ENCODE data around the gene CAPN8.

CAPN8 gene

DNA sequence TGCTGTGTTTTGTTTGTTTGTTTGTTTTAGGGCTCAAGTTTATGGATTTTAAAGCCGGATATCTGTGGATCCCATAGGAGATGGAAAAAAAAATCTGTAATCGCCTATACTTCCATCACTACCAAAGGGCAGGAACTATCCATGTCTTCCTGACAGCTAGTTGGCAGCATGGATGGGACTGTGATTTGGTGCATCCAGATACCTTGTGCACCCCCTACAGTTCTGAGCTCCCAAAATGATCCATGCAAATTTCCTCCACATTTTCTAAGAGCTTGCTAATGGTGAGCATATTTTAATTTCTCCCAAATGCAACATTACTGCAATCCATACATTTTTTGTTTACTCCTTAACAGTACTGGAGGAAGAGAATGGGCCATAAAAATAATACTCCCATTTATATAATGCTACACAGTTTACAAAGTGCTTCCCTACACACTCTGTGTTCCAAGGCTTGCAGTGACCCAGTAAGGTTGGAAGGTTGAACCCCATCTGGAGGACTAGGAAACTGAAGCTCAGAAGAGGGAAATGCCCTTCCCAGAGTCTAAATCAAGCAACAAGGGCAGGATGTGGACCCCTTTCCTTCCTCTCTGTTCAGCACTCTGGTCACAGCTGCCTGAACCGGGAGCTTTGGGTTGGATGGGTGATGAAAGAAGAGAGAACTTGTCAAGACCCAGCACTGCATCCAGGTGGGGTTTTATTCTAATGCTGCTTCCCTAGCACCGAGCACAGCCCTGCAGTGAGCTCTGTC, 48.0 kb downstream of the CAPN8 start:
- no peak for DNase-seq (ENCODE audit: low read depth)

DNA sequence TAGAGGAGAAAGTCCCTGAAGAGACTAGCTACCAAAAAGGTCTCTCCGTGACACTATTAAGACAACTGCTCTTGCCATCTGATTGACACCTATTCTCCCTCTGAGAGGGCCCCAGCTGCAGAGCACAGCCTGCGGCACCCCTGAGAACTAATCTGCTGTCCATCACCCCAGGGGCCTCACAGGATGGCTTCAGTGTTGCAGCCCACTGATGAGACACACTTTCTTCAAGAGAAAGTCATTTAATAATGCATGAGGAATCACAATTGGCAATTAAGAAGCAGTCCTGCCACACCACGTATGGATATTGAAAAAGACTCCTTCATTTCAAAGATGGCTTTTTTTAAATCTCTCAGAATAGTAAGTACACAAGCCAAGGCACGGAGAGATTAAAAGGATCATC, 48.9 kb downstream of the CAPN8 start:
- DNase-seq (ENCODE audit: low read depth), result no peak

DNA sequence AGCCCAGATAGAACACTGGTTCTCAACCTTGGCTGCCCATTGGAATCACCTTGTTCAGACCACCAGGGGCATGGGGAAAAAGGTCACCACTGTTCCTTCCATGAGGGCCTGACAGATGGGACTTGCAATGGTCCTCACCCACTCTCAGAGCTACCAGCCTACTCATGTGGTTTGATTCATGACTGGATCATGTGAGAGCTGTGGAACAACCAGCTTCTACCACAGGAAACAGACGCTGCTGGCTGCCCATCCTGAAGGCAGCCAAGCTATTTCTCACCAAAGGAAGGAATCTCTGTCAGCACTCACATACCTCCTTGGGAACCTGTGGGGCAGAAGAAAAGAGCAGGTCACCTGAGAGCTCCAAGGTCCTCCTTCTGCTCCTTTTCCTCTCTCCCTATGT, 53.6 kb downstream of the CAPN8 start:
- DNase-seq (ENCODE audit: low read depth), result no peak

DNA sequence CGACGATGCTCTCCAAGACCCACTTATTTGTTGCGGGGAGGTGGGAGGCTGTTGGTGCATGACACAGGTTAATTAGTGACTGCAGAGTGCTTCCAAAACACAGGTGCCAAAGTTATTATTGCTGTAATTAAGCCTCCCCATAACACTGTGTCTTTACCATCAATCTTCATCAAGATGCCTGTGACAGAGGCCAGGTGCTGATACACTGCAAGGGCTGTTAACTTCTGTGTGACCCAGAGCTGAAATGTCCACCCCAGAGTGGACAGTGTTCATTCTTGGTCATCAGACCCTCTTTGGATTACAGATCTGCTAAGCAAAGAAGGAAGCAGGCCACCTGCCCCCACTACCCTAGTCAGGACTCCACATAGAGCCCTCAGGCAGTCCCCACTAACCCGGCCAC, 55.5 kb downstream of the CAPN8 start:
- no peak for DNase-seq (ENCODE audit: low read depth)

DNA sequence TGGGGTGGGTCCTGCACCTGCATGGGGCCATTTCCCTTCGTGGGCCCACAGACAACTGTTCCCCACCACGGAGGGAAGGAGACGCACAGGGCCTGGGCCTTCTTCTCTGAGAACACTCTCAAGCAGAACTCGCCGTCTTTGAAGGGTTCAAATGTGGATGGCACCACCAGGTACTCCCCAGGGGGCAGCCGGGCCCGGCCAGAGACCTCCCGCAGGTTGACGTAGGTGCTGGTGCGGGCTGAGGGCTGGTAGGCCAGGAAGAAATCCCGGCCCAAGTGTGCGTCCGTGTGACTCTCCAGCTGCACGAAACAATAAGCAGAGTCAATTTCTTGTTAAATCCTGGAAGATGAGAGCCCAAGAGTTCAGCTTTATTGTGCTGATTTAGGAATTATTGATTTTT, 56.4 kb downstream of the CAPN8 start:
- no peak for DNase-seq (ENCODE audit: low read depth)

DNA sequence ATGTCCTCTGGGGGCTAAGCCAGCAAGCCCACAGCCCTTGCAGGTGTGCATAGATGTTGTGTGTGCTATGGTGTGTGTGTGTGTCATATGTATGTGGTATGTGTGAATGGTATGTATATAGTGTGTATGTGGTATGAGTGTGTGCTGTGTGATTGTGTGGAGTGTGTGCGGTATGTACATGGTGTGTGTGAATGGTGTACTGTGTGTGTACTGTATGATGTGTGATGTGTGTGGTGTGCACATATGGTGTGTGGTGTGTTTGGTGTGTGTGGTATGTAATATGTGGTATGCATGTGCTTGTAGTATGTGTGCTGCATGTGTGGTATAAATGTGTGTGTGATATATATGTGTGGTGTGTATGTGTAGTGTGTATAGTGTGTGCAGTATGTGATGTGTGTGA, 107.0 kb downstream of the CAPN8 start:
- no peak for DNase-seq (ENCODE audit: low read depth)

DNA sequence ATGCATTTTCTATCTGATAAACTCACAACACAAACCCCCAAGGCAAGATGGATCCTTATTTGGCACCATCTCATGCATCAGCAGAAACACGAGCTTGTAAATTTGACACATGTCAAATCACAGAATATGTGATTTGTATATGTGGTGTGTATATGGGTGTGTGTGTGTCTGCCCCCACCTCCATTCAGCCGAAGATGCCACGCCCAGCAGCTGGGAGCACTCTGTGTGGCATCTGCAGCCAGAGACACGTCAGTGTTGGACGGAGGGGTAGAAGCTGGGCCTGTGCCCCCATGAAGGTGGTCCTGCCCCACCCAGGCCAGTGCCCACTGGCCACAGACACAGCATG, 108.4 kb downstream of the CAPN8 start:
- DNase-seq (ENCODE audit: low read depth), result no peak

DNA sequence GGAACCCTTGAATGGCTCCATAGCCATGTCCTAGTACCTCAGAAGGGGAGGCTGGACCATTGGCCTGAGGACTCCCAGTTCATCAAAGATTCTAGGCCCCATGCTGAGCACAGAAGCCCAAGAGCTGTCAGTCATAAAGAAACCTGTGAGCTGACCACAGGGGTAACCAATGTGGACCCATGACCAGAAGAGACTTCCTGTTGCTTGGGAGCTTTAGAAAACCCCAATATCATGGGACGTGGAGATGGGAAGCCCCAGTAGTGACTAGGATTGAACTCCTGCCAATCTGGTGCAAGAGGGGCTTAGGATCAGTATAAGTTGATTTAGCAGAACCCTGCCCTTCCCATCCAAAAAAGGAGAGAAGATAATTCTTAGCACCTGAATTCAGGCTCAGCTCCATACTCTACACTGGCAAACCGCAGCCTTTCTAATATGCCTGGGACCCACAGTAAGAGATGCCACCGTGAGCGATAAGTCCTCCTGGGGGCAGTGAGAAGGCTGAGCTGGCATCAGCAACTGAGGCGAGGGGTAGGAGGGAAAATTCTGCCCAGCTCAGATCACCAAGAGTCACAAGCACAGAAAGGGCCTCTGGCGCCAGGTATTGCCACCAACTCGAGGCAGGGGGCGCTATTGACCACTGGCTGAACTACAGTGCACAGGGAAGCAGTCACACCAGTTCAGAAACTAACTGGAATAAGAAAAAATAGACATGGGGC, 108.9 kb downstream of the CAPN8 start:
- DNase-seq (ENCODE audit: low read depth), result no peak

DNA sequence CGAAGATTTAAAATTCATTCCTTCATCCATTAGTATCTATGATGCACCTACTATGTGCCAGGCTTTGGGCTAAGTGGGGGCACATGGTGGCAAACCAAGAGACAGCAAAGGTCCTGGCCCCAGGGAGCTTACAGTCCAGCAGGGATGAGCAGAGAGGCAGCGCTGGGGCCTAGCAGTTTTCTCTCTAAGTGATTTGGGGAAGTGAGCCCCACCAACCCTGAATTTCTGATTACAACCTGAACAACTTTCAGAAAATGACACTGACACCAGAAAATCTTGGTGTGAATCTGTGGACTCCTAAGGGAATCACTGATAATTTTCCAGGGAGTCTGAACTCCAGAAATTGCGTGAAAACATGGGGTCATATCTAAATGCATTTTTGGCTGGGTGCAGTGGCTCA, 111.5 kb downstream of the CAPN8 start:
- no peak for DNase-seq (ENCODE audit: low read depth)

DNA sequence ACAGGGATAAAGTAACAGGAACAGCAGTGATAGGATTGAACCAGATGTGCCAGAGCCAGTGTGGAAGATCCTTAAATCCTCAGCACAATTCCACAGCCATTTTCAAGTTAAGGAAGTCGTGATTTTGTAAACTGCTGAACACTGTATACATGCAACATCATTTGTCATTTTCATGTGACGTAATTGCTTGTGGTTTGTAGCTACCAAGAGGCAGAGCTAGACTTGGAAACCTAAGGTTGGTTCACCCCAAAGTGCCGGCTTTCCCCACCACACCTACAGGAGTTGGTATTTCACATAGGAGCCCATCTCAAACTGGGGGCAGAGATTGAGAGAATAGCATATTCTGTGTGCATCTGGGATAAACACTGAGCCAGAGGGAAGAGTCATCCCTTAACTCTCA, 113.9 kb downstream of the CAPN8 start:
- DNase-seq (ENCODE audit: low read depth), result no peak

DNA sequence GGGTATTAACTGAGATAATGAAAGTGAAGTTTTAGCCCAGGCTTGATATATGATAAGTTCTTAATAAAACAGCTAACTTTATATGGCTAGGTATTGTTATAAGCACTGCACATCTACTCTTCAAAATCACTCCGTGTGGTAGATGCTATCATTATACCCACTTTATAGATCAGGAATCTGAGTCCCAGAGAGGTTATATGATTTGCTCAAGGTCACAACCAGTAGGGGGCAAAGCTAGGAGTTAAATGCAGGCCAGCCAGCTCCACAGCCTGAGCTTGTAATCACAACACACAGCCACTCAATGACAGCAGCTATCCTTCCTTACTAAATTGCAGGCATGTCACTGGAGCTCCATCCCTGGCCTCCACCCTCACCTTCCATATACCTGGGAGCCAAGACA, 115.8 kb downstream of the CAPN8 start:
- DNase-seq (ENCODE audit: low read depth), result no peak

DNA sequence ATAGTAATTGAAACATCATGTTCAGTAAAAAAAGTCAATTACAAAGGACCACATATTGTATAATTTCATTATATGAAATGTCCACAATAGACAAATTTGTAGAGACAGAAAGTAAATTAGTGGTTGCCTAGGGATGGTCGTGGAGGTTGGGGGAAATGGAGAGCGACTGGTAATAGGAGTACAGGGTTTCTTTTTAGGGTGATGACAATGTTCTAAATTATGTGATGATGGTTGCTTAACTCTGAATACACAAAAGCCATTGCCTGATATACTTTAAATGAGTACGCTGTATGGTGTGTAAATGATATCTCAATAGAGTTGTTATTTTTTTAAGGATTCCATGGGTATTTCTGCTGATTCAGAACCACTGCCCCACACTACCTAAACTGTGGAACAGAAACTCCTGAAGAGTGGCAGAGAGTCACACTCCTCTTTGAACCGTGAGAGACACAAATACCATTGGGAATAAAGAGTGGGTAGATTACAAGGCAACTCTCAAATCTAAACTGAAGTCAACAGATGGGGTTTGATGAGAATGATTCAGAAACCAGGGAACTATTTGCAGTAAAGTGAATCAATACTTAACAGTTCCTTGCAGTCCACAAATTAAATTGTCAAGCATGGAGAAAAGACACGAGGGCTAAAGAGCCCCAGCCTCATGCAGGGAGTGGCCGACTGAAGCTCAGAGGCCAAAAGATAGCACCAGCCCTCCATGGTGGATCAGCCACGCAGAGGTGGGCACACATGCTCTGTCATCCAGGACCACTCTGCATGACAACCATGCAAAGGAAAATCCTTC, 118.0 kb downstream of the CAPN8 start:
- no peak for DNase-seq (ENCODE audit: low read depth)

DNA sequence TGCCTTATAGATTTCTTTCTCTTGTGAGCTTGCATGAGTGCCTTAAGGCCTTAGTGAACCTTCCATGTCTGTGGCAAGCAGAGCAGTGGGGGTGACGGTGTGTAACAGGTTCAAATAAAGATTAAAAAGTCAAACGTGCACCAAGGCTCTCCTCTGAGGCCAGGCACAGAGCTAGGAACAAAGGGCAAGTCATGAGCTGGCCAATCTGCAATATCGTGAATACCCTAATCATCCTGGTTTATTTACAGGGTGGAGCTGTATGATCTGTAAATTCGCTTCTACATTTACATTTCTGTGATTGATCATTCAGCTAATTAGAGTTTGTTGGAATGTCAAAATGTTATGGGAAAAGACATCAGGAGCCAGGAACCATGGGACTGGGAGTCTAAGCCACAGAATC, 120.2 kb downstream of the CAPN8 start:
- DNase-seq (ENCODE audit: low read depth), result no peak

DNA sequence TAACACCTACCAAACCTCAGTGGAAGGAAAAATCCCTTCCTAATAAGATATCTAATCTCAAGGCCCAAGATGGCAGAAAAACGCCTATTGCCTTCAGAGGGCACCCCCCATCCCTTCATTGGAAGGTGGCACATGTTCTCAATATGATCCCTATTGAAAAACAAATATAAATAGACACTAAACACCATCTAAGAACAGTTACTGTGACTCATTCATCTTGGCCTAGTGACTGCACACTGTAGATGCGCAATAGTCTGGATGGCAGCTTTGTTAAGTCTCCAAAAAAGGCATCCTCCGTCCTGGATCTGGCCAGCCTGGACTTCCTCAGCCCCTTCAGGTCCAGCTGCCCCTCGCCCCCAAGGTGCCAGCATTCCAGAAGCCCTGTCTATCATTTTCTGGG, 121.9 kb downstream of the CAPN8 start:
- DNase-seq (ENCODE audit: low read depth), result no peak

DNA sequence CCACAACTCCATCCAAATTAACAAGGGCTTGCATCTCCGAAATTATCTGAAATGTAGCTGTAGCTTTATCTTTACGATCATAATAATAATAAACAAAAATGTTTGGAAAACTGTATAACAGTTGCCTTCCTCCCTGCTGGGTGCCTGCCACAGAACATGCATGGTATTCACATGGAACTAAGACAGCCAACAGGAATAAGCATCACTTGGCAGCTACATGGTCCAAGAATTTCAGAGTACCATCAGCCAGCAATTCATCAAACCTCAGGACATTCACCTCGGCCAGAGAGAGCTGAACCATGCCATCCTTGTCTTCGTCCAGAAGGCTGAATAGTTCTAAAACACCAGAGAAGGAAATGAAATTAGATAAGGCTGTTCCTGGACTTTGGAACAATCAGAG, 122.7 kb downstream of the CAPN8 start:
- no peak for DNase-seq (ENCODE audit: low read depth)

DNA sequence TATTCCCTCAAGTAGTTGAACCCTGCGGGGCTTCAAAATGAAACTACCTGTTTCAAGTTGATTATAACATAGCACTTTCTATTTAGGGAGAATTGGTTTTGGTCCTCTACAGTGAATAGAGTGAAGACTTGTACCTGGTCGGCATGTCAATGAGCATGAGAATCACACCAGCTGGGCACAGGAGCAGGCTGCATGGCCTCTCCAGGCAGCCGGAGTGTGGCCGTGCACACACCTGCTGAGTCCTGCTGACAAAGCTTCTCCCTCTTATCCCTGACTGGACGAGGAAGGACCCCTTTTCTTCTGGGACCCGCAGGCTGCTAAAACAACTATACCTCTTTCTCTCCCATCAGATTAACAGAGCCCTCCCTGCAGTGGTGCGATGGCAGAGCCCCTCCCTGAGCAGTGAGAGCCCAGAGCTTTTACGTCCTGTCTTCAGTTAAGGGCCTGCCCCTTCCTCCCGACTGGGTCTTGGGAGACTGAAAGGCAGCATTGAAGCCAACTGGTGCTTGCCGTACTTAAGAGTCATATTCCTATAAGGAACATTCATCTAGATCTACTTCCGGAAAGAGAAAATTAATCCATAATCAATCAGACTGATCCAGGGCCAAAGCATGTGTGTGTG, 124.9 kb downstream of the CAPN8 start:
- DNase-seq (ENCODE audit: low read depth), result no peak

DNA sequence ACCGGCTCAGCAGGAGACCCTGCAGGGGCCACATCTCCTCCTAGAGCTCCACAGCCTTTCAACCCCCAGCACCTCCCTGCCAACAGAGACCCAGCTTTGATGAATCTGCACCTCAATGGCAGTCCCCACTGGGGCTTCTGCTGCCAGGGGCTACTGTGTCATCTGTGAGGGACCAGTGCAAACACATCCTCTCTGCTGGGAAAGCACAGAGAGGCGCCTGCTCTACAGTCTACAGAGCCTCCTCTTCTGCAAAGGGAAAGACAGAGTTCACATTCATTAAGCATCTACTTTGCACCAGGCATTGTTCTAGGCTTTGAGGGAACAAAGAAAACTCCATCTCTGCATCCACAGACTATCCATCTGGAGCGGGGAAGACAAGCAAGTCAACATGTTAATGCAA, 125.8 kb downstream of the CAPN8 start:
- DNase-seq (ENCODE audit: low read depth), result no peak

DNA sequence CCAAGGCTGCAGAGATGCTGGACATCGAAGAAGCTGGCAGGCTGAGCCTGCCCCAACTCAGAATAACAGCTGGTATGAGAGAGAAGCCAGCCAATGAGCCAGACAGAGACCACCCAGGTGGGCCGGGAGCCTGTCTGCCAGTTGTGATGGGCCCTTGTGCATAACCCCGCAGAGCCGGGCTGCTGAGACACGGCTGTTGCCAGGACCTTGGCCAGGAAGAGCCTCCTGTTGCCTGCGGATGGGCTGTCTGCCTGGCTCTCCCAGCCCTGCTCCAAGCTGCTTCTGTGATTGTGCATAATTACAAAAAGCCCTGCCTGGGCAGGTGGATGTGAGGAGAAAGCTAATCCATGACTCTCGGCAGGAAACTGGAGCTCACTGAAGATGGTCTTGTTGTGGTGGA, 126.5 kb downstream of the CAPN8 start:
- DNase-seq (ENCODE audit: low read depth), result no peak

DNA sequence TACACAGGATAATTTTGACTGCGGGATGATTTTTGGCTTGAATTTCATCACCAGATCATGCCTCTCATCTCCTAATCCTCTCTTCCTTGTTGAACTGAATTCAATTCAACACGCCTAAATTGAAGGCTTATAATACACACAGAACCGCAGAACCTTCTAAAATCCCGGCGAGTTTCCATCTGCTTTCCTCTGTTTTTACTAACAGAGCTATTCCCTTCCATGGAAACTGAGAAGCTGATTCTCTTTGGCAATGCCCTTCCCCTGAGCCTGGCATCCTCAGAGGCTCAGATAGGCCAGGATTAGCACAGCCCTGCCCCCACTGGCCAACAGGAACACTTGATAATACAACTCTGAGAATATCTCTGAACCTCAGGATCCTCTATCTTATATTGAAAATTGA, 130.2 kb downstream of the CAPN8 start:
- no peak for DNase-seq (ENCODE audit: low read depth)

DNA sequence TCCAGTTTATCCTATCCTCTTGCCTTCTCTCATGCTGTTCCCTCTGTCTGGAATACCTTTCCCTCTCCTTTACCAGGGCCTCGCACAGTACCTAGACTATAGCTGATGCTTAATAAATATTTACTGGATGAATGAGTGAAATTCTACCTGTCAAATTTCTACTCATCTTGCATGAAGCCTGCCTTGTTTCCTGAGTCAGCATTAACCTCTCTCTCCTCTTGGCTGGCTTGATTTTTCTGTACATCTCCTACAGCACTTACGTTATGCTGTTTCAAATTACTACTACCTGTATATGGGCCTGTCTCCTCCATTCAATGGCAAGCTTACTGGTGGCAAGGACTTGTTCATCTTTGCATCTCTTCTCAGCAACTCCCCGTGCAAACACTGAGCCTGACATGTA, 130.8 kb downstream of the CAPN8 start:
- no peak for DNase-seq (ENCODE audit: low read depth)

DNA sequence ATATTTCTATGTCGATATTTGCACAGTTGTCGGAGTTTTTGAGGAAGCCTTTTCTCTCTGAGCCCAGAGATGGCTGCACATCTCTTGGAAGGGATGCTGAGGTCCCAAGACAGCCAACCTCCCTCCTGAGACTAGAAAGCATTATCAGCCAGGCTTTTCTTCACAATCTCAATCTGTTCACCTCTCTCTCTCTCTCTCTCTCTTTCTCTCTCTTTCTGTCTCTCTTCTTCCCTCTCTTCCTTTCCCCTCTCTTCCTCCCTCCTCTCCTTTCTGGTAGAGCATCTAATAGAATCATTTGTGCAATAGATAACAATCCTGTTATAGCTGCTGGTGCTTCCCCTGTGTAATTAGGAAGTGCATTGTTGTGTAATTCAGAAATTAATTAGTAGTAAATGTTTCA, 131.8 kb downstream of the CAPN8 start:
- DNase-seq (ENCODE audit: low read depth), result no peak

DNA sequence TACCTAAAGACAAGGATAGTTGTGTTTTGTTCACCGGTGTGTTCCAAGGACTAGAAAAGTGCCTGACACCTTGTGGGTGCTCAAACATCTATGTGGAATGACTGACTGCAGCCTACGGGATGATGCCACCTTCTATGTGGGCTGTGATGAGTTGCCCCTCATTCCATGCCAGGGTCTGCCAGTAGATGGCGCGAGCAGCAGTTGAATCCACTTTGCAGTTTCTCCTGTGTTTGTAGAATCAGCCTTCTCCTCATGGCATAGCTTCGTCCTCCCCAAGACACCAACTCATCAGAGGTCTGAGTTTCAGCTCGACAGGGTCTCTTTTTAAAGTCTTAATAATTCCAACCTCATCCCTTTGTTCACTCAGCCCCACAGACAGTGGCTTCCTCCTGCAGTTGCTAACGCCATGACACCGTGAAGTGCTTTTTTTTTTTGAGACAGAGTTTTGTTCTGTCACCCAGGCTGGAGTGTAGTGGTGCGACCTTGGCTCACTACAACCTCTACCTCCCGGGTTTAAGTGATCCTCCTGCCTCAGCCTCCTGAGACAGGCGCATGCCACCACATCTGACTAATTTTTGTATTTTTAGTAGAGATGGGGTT, 133.7 kb downstream of the CAPN8 start:
- peak; percentile 28 for DNase-seq (ENCODE audit: low read depth)
